Liver (tissue), 9 donors: Measurements from ENCODE around the gene CSPG4. TPM values are rescaled to one million over a fixed set of nuclear protein-coding genes. Genes with fewer than 3 reads are reported as not detected.
"Not testable (repeated sequence)": the region's sequence is repeated elsewhere in the genome, so short reads cannot be mapped to it uniquely, and the experiment has no call there.

Experiments
- DNase-seq: peaks from one replicate; pipeline ENCODE4 v3.0.0-alpha.2; 2017; ENCODE audit warnings: low spot score
- H3K27ac ChIP-seq, 2 donors: one replicate each; pipeline ENCODE4 v1.7.0; 2013; ENCODE audit warnings: inconsistent platforms in 2 of 2, low read length in 2 of 2, control low read depth in 1 of 2, low read depth in 1 of 2, mild to moderate bottlenecking in 1 of 2
- H3K27me3 ChIP-seq, 4 donors: one replicate each; pipeline versions ENCODE4 v1.6.1 to v1.7.0; 2013; ENCODE audit warnings: low read length in 3 of 4, inconsistent platforms in 1 of 4, mild to moderate bottlenecking in 1 of 4, moderate library complexity in 1 of 4; ENCODE audit not compliant: control insufficient read depth in 4 of 4, insufficient read depth in 4 of 4
- H3K36me3 ChIP-seq, 4 donors: one replicate each; pipeline versions ENCODE4 v1.6.1 to v1.7.0; 2013; ENCODE audit warnings: low read length in 3 of 4, mild to moderate bottlenecking in 3 of 4, low read depth in 1 of 4, moderate library complexity in 1 of 4; ENCODE audit not compliant: control insufficient read depth in 4 of 4, insufficient read depth in 3 of 4
- H3K4me1 ChIP-seq, 4 donors: one replicate each; pipeline versions ENCODE4 v1.6.1 to v1.7.0; 2013; ENCODE audit warnings: low read length in 3 of 4, mild to moderate bottlenecking in 3 of 4, moderate library complexity in 1 of 4; ENCODE audit not compliant: control insufficient read depth in 4 of 4, insufficient read depth in 4 of 4
- H3K4me3 ChIP-seq, 3 donors: one replicate each; pipeline versions ENCODE4 v1.6.1 to v1.7.0; 2013; ENCODE audit warnings: low read length in 3 of 3, control low read depth in 1 of 3, low read depth in 1 of 3, mild to moderate bottlenecking in 1 of 3
- H3K9ac ChIP-seq, 2 donors: one replicate each; pipeline ENCODE4 v1.7.0; 2013; ENCODE audit warnings: low read length in 2 of 2, mild to moderate bottlenecking in 2 of 2, moderate library complexity in 2 of 2, control low read depth in 1 of 2, low read depth in 1 of 2
- H3K9me3 ChIP-seq, 4 donors: one replicate each; pipeline versions ENCODE4 v1.6.1 to v1.7.0; 2013; ENCODE audit warnings: low read length in 3 of 4; ENCODE audit not compliant: control insufficient read depth in 4 of 4
- ATF3 ChIP-seq: IDR thresholded peaks from 2 replicates; pipeline ENCODE4 v1.6.1; 2016; ENCODE audit warnings: antibody characterized with exemption
- CTCF ChIP-seq: fragments of 150-350 bp; IDR thresholded peaks from 2 replicates; pipeline ENCODE4 v1.5.1; 2017; ENCODE audit warnings: improper control_type of control experiment, low read depth, low read length; ENCODE audit not compliant: missing input control
- EGR1 ChIP-seq, 2 donors: IDR thresholded peaks; 2 replicates each; pipeline ENCODE4 v1.6.1; 2016 to 2018; ENCODE audit warnings: antibody characterized with exemption in 2 of 2, low read depth in 2 of 2
- FOXA1 ChIP-seq: IDR thresholded peaks from 2 replicates; pipeline ENCODE4 v1.6.1; 2016; ENCODE audit warnings: antibody characterized with exemption
- FOXA2 ChIP-seq: IDR thresholded peaks from 2 replicates; pipeline ENCODE4 v1.6.1; 2016; ENCODE audit warnings: antibody characterized with exemption
- GABPA ChIP-seq, 2 donors: IDR thresholded peaks in 1 of 2; conservative IDR thresholded peaks in 1 of 2; 2 replicates each; pipeline ENCODE4 v1.6.1; 2016; ENCODE audit warnings: antibody characterized with exemption in 2 of 2, mild to moderate bottlenecking in 1 of 2, moderate library complexity in 1 of 2
- HNF4A ChIP-seq, 2 donors: conservative IDR thresholded peaks; 2 replicates each; pipeline ENCODE4 v1.6.1; 2016; ENCODE audit warnings: antibody characterized with exemption in 2 of 2, mild to moderate bottlenecking in 2 of 2
- HNF4G ChIP-seq: IDR thresholded peaks from 2 replicates; pipeline ENCODE4 v1.6.1; 2016; ENCODE audit warnings: antibody characterized with exemption
- JUND ChIP-seq, 2 donors: IDR thresholded peaks; 2 replicates each; pipeline ENCODE4 v1.6.1; 2016; ENCODE audit warnings: antibody characterized with exemption in 2 of 2
- MAX ChIP-seq: IDR thresholded peaks from 2 replicates; pipeline ENCODE4 v1.6.1; 2016; ENCODE audit warnings: antibody characterized with exemption
- NR2F2 ChIP-seq: IDR thresholded peaks from 2 replicates; pipeline ENCODE4 v1.6.1; 2016; ENCODE audit warnings: antibody characterized with exemption
- RAD21 ChIP-seq, 2 donors: IDR thresholded peaks; 2 replicates each; pipeline ENCODE4 v1.6.1; 2016; ENCODE audit warnings: antibody characterized with exemption in 2 of 2, mild to moderate bottlenecking in 2 of 2
- REST ChIP-seq: IDR thresholded peaks from 2 replicates; pipeline ENCODE4 v1.6.1; 2016; ENCODE audit warnings: antibody characterized with exemption, mild to moderate bottlenecking
- RXRA ChIP-seq, 2 donors: IDR thresholded peaks; 2 replicates each; pipeline ENCODE4 v1.6.1; 2017 to 2018; ENCODE audit warnings: antibody characterized with exemption in 2 of 2, mild to moderate bottlenecking in 1 of 2
- SP1 ChIP-seq: IDR thresholded peaks from 2 replicates; pipeline ENCODE4 v1.6.1; 2018; ENCODE audit warnings: antibody characterized with exemption, mild to moderate bottlenecking
- TAF1 ChIP-seq: conservative IDR thresholded peaks from 2 replicates; pipeline ENCODE4 v1.6.1; 2016; ENCODE audit warnings: antibody characterized with exemption, mild to moderate bottlenecking
- YY1 ChIP-seq: IDR thresholded peaks from 2 replicates; pipeline ENCODE4 v1.6.1; 2016; ENCODE audit warnings: antibody characterized with exemption, mild to moderate bottlenecking
- ZBTB33 ChIP-seq: IDR thresholded peaks from 2 replicates; pipeline ENCODE4 v1.6.1; 2016; ENCODE audit warnings: antibody characterized with exemption
- WGBS: extraction: QIAGEN DNeasy Blood & Tissue Kit; methylation state at CpG from one replicate; pipeline ENCODE4 v1.1.7; 2013; 5-methylcytosine and 5-hydroxymethylcytosine counted together
- polyA plus RNA-seq, 2 donors: library from polyadenylated mRNA; stranded (reverse) in 1 of 2; unstranded in 1 of 2; fragments of 200-250 nt in 1 of 2; fragments of >200 nt in 1 of 2; fragmentation: Nextera tagmentation in 1 of 2; extraction: Ambion mirVana in 1 of 2; gene quantifications; one replicate each; pipeline versions ENCODE4 v1.2.1 to v1.2.3, GENCODE V29; 2013 to 2015
- total RNA-seq, 2 donors: library from RNA; depleted of rRNA; stranded (reverse); fragments of >200 nt; gene quantifications; one replicate each; pipeline ENCODE4 v1.2.3, GENCODE V29; 2014
- donor health status: healthy.
- donor health status: healthy.
- donor health status: healthy.
- donor health status: healthy.
- donor health status: healthy.

The CSPG4 gene
- total and polyA plus RNA-seq, 4 donors, result 0.07 to 1.5 (median 0.76) TPM

- 83% methylated on average over 14 of the region's 14 CpGs for WGBS
Measured at GRCh38 chr15:75705854-75706681, 6.6 kb downstream of the CSPG4 start.

GRCh38 chr15:75705375-75705774 lies 7.3 kb downstream of the CSPG4 start:
- 93% methylated on average over 5 of the region's 5 CpGs for WGBS
- not testable (repeated sequence) for DNase-seq, H3K27ac ChIP-seq

More at GRCh38 chr15:75705854-75706681, 6.6 kb downstream of the CSPG4 start:
- Histone ChIP-seq H3K27me3 (no peaks in the 10 kb centered on the region), H3K4me1 (no peaks in the 10 kb centered on the region), H3K4me3 (no peak overlapping the region), H3K36me3 (no peaks in the 10 kb centered on the region), H3K27ac (no peak overlapping the region), H3K9ac (no peak overlapping the region), H3K9me3 (no peaks in the 10 kb centered on the region)
- no peak for DNase-seq
- TF ChIP-seq HNF4G, result no peak
- no peak for TF ChIP-seq ZBTB33
- no peak for TF ChIP-seq MAX
- TF ChIP-seq TAF1, result no peak
- no peak for TF ChIP-seq RAD21 (IDR thresholded peaks at IDR 0.05)
- no peak for TF ChIP-seq JUND (IDR thresholded peaks at IDR 0.05)
- no peak for TF ChIP-seq EGR1 (IDR thresholded peaks at IDR 0.05; ENCODE audit: low read depth in 2 of 2)
- no peak for TF ChIP-seq GABPA (IDR thresholded peaks at IDR 0.05 in 1 of 2, conservative IDR thresholded peaks at IDR 0.05 in 1 of 2)
- TF ChIP-seq ATF3, result no peak
- no peak for TF ChIP-seq CTCF
- TF ChIP-seq FOXA1, result no peak
- TF ChIP-seq RXRA (IDR thresholded peaks at IDR 0.05), result no peak
- no peak for TF ChIP-seq SP1
- no peak for TF ChIP-seq FOXA2
- no peak for TF ChIP-seq REST
- no peak for TF ChIP-seq YY1
- no peak for TF ChIP-seq NR2F2
- TF ChIP-seq HNF4A (conservative IDR thresholded peaks at IDR 0.05), result no peak

More at GRCh38 chr15:75705375-75705774, 7.3 kb downstream of the CSPG4 start:
- H3K4me1 ChIP-seq, H3K4me3 ChIP-seq, H3K9ac ChIP-seq, H3K27me3 ChIP-seq, H3K9me3 ChIP-seq, H3K36me3 ChIP-seq: not testable (repeated sequence)
